ENCODE data around the gene FBXO5. TPM values are rescaled to one million over a fixed set of nuclear protein-coding genes. Genes with fewer than 3 reads are reported as not detected.

FBXO5 gene
- total and polyA plus RNA-seq, 12 donors: 0.80 to 4.2 (median 1.4) TPM

DNA sequence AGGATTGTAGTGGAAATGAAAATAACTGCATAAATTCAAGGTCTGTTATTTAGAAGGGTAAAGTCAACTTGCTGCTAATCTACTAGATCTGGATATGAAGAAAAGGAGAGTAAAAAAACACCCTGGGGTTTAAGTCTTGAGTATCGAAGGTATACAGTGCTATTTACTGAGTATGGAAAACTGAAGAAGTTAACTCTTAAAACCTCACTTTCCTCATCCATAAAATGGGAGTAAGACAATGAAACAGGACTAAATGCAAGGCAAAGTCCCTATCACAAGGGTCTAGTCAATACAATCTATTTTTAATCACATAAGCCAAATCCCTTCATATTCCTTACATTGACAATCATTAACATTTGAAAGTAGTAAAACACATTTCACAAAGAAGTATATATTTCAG, 2.2 kb downstream of the FBXO5 start:
- intact Hi-C loops (cut with DNase I): no loop called here
- peak overlapping the region in 1 of 10 donors; percentile 15 for H3K4me3 ChIP-seq
- 71 to 73% methylated on average over 1 of the region's 1 CpG for WGBS, 2 donors
- H3K27ac ChIP-seq: no peak overlapping the region
- no peaks in the 10 kb centered on the region for H3K9me3 ChIP-seq
- DNase-seq: no peak
- peaks cover 15 to 72% (median 27%) of the 10 kb centered on the region in 9 donors for H3K4me1 ChIP-seq
- ATAC-seq: no peak
- H3K36me3 ChIP-seq: peaks cover 0 to 18% (median 0%) of the 10 kb centered on the region in 9 donors
- H3K27me3 ChIP-seq: no peaks in the 10 kb centered on the region
- TF ChIP-seq, protein P1, sequence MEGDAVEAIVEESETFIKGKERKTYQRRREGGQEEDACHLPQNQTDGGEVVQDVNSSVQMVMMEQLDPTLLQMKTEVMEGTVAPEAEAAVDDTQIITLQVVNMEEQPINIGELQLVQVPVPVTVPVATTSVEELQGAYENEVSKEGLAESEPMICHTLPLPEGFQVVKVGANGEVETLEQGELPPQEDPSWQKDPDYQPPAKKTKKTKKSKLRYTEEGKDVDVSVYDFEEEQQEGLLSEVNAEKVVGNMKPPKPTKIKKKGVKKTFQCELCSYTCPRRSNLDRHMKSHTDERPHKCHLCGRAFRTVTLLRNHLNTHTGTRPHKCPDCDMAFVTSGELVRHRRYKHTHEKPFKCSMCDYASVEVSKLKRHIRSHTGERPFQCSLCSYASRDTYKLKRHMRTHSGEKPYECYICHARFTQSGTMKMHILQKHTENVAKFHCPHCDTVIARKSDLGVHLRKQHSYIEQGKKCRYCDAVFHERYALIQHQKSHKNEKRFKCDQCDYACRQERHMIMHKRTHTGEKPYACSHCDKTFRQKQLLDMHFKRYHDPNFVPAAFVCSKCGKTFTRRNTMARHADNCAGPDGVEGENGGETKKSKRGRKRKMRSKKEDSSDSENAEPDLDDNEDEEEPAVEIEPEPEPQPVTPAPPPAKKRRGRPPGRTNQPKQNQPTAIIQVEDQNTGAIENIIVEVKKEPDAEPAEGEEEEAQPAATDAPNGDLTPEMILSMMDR (IDR thresholded peaks at IDR 0.05): no peak

DNA sequence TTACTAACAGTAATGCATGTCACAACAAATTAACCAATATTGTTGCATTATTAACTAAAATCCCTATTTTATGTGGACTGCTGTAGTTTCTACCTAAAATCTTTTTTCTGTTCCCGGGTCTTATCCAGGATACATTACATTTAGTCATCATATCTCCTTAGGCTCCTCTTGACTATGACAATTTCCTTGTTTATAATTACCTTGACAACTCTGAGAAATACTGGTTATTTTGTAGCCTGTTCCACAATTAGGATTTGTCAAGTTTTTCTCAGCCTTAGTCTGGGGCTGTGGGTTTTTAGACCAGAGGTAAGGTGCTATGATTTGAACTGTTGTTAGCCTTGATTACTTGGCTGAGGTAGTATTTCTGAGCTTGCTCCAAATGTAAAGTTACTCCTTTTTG, 3.7 kb downstream of the FBXO5 start:
- H3K27me3 ChIP-seq: no peaks in the 10 kb centered on the region
- WGBS, 2 donors: 72 to 90% methylated on average over 1 of the region's 1 CpG
- DNase-seq: no peak
- no peak overlapping the region for H3K4me3 ChIP-seq
- TF ChIP-seq, protein P1 (IDR thresholded peaks at IDR 0.05): no peak
- intact Hi-C loops (cut with DNase I): loop anchor here in 1 of 10 donors (10.0 kb wide), 1 partner anchor 46 kb away; no protein-coding TSS in a partner anchor
- H3K36me3 ChIP-seq: peaks cover 0 to 27% (median 6%) of the 10 kb centered on the region in 9 donors
- no peaks in the 10 kb centered on the region for H3K9me3 ChIP-seq
- no peak overlapping the region for H3K27ac ChIP-seq
- no peak for ATAC-seq
- H3K4me1 ChIP-seq: peaks cover 9 to 76% (median 12%) of the 10 kb centered on the region in 9 donors

DNA sequence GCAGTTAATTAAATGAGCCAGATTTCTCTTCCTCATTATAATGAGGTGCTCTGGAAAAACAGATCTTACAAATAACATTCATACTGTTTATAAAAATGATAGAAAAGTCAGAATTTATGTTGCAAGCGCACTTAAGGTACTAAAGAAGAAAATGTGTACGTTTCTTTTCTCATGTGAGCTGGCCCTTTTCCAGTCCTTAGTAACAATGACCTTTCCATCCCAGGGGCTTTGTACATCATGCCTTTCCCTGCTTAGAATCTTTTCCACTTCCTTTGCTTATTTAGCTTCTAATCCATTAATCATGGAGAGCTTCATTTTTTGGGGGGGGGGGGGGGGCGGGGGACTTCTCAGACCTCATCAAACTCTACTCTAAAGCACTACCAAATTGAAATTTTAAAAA, 4.8 kb downstream of the FBXO5 start:
- WGBS, 2 donors: 49 to 59% methylated on average over 3 of the region's 3 CpGs

DNA sequence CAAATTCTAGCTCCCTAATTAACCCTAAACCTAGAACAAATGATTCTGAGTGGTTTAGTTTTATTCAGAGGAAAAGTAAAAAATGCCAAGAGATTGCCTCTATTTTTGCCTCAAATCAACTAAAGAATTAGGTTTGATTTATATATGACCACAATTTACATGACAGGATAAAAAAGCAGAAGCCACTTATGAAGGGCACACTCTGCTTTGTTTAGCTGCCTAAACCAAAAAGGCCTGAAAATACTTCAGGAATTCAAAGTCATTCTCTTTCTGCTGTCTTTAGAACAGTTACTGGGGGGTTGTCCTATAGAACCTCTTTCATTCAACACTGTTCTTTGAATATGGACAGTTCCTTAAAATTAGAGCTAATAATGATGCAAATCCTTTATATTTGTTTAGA, 5.3 kb downstream of the FBXO5 start:
- H3K4me3 ChIP-seq: no peak overlapping the region
- ATAC-seq: no peak
- no peaks in the 10 kb centered on the region for H3K9me3 ChIP-seq
- peaks cover 0 to 43% (median 6%) of the 10 kb centered on the region in 9 donors for H3K36me3 ChIP-seq
- TF ChIP-seq, protein P1 (IDR thresholded peaks at IDR 0.05): no peak
- peaks cover 6 to 76% (median 9%) of the 10 kb centered on the region in 9 donors for H3K4me1 ChIP-seq
- intact Hi-C loops (cut with DNase I): loop anchor here in 1 of 10 donors (10.0 kb wide), 1 partner anchor 47 kb away; no protein-coding TSS in a partner anchor
- H3K27me3 ChIP-seq: no peaks in the 10 kb centered on the region
- no peak overlapping the region for H3K27ac ChIP-seq
- DNase-seq: no peak

More for the DNA sequence above, 4.8 kb downstream of the FBXO5 start:
- H3K4me1 ChIP-seq: peaks cover 9 to 79% (median 11%) of the 10 kb centered on the region in 9 donors
- DNase-seq (no peak), ATAC-seq (no peak)
- TF ChIP-seq, protein P1 (IDR thresholded peaks at IDR 0.05): no peak
- H3K36me3 ChIP-seq: peaks cover 0 to 38% (median 6%) of the 10 kb centered on the region in 9 donors
- H3K9me3 ChIP-seq: no peaks in the 10 kb centered on the region
- H3K4me3 ChIP-seq: no peak overlapping the region
- H3K27ac ChIP-seq: no peak overlapping the region
- no peaks in the 10 kb centered on the region for H3K27me3 ChIP-seq
- intact Hi-C loops (cut with DNase I): loop anchor here in 1 of 10 donors (10.0 kb wide), 1 partner anchor 47 kb away; no protein-coding TSS in a partner anchor
